HUDEP-2 (cell line): ENCODE results near the gene SPNS2.

ENCODE experiments used
- DNase-seq, 76 experiments: peaks; one replicate each; lab custom pipeline; 2025; ENCODE audit not compliant: unreplicated experiment in 76 of 76; lab: John Stamatoyannopoulos, UW

SPNS2 gene

GRCh38 chr17:4519361-4519788 is 20.7 kb downstream of the SPNS2 start:
- no peak for DNase-seq

GRCh38 chr17:4520060-4520893 is 21.6 kb downstream of the SPNS2 start:
- DNase-seq, result no peak

GRCh38 chr17:4520894-4521600 is 22.4 kb downstream of the SPNS2 start:
- peak in 4 of 76 experiments; percentile 2 to 33 (median 22) for DNase-seq

GRCh38 chr17:4522661-4523060 is 24.0 kb downstream of the SPNS2 start:
- DNase-seq, result no peak

- DNase-seq, result no peak
Observed at GRCh38 chr17:4523946-4524345, 25.3 kb downstream of the SPNS2 start.

- no peak for DNase-seq
Observed at GRCh38 chr17:4525691-4526397, 27.2 kb downstream of the SPNS2 start.

- no peak for DNase-seq
Observed at GRCh38 chr17:4527134-4527533, 28.5 kb downstream of the SPNS2 start.

GRCh38 chr17:4527566-4528125 is 29.0 kb downstream of the SPNS2 start:
- no peak for DNase-seq

GRCh38 chr17:4529533-4530152 is 31.0 kb downstream of the SPNS2 start:
- no peak for DNase-seq

- DNase-seq, result no peak
Observed at GRCh38 chr17:4530799-4531730, 32.4 kb downstream of the SPNS2 start.

GRCh38 chr17:4531988-4532736 is 33.5 kb downstream of the SPNS2 start:
- no peak for DNase-seq

- DNase-seq, result no peak
Observed at GRCh38 chr17:4532860-4533522, 34.3 kb downstream of the SPNS2 start.

- DNase-seq, result peak in 1 of 76 experiments; percentile 20
Observed at GRCh38 chr17:4533523-4534504, 35.1 kb downstream of the SPNS2 start.

- DNase-seq, result no peak
Observed at GRCh38 chr17:4534515-4534914, 35.8 kb downstream of the SPNS2 start.

GRCh38 chr17:4534928-4535666 is 36.4 kb downstream of the SPNS2 start:
- peak in 1 of 76 experiments; percentile 13 for DNase-seq

- DNase-seq, result no peak
Observed at GRCh38 chr17:4535667-4536258, 37.1 kb downstream of the SPNS2 start.
